Muscle of leg (tissue), 16 donors: Measurements from ENCODE around the gene TAF5. TPM values are rescaled to one million over a fixed set of nuclear protein-coding genes. Genes with fewer than 3 reads are reported as not detected.
"Not testable (repeated sequence)": the region's sequence is repeated elsewhere in the genome, so short reads cannot be mapped to it uniquely, and the experiment has no call there.

ENCODE experiments used
- DNase-seq: peaks from one replicate; pipeline ENCODE4 v3.0.0; 2013
- H3K27ac ChIP-seq: one replicate; pipeline ENCODE4 v1.5.1; 2013; ENCODE audit warnings: mild to moderate bottlenecking, low read length, control low read depth
- H3K27me3 ChIP-seq: one replicate; pipeline ENCODE4 v1.6.1; 2013; ENCODE audit warnings: low read length; ENCODE audit not compliant: control insufficient read depth, insufficient read depth
- H3K36me3 ChIP-seq: one replicate; pipeline ENCODE4 v1.6.1; 2013; ENCODE audit warnings: low read length; ENCODE audit not compliant: control insufficient read depth, insufficient read depth
- H3K4me1 ChIP-seq: one replicate; pipeline ENCODE4 v1.6.1; 2013; ENCODE audit warnings: low read length; ENCODE audit not compliant: control insufficient read depth, insufficient read depth
- H3K4me3 ChIP-seq: one replicate; pipeline ENCODE4 v1.5.1; 2013; ENCODE audit warnings: low read length, control low read depth
- H3K9me3 ChIP-seq: replicated peaks from 2 replicates; pipeline ENCODE4 v1.6.1; 2013; ENCODE audit warnings: low read depth, low read length; ENCODE audit not compliant: control insufficient read depth
- WGBS: methylation state at CpG from one replicate; pipeline ENCODE4 v1.1.5; 2013; ENCODE audit warnings: missing lambda C conversion rate; ENCODE audit not compliant: insufficient coverage; 5-methylcytosine and 5-hydroxymethylcytosine counted together
- long read RNA-seq, 11 donors: transcript quantifications; one replicate each; lab custom pipeline, GENCODE V29; 2026
- polyA plus RNA-seq, 8 donors: library from polyadenylated mRNA; unstranded; fragments of 120-200 nt; gene quantifications; one replicate each; pipeline versions ENCODE4 v1.2.1 to v1.2.3, GENCODE V29; 2013; ENCODE audit warnings: inconsistent platforms in 1 of 8, low replicate concordance in 1 of 8; ENCODE audit not compliant: insufficient read length in 8 of 8, insufficient read depth in 1 of 8
- total RNA-seq: library from RNA; stranded (reverse); fragments of 120-200 nt; gene quantifications from one replicate; pipeline ENCODE4 v1.2.4, GENCODE V29; 2013

TAF5 gene
- total RNA-seq (4.0 TPM), polyA plus RNA-seq (1 to 10 TPM; 3.3 to 5.4 (median 4.2) TPM)
- long read RNA-seq, donor 1, partial matches to known transcripts = 0 of 1 reads
- long read RNA-seq, donor 1, other reads (novel, unspliced or antisense) = 0 of 1 reads
- long read RNA-seq, donor 2 = 0 reads
- long read RNA-seq, donor 3, partial matches to known transcripts = 0 of 2 reads
- long read RNA-seq, donor 3, other reads (novel, unspliced or antisense) = 0 of 2 reads
- long read RNA-seq, donor 4 = 0 reads
- long read RNA-seq, donor 5, partial matches to known transcripts = 286 of 1,361 reads
- long read RNA-seq, donor 5, other reads (novel, unspliced or antisense) = 1,074 of 1,361 reads
- long read RNA-seq, donor 6, partial matches to known transcripts = 409 of 1,732 reads
- long read RNA-seq, donor 6, other reads (novel, unspliced or antisense) = 1,322 of 1,732 reads
- long read RNA-seq, donor 7 = 0 reads
- long read RNA-seq, donor 8 = 0 reads
- long read RNA-seq, donor 9 = 0 reads
- long read RNA-seq, donor 10, partial matches to known transcripts = 28 of 28 reads
- long read RNA-seq, donor 10, other reads (novel, unspliced or antisense) = 0 of 28 reads
- long read RNA-seq, donor 11 = 0 reads

DNA sequence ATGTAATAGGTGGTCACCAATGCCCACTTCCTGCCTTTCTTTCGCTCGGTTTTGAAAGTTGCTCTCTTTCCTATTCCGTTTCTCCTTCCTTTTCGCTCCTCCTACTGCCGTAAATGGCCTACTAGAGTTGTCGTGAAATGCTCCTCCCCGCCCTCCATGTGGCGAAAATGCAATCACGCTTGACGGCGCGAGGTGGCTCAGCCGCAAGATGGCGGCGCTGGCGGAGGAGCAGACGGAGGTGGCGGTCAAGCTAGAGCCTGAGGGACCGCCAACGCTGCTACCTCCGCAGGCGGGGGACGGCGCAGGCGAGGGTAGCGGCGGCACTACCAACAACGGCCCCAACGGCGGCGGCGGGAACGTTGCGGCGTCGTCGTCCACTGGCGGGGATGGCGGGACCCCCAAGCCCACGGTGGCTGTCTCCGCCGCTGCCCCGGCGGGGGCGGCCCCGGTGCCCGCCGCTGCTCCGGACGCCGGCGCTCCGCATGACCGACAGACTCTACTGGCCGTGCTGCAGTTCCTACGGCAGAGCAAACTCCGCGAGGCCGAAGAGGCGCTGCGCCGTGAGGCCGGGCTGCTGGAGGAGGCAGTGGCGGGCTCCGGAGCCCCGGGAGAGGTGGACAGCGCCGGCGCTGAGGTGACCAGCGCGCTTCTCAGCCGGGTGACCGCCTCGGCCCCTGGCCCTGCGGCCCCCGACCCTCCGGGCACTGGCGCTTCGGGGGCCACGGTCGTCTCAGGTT is at the start of gene TAF5:
Gene TAF5 (plus strand): TSS at position 195 of the 737 bp plus-strand sequence. CDS start 14 bp downstream, at position 209.
- Histone ChIP-seq H3K9me3 (no peaks in the 10 kb centered on the region), H3K4me3 (peak within 1 kb of the TSS; percentile 81), H3K27me3 (no peaks in the 10 kb centered on the region), H3K36me3 (no peaks in the 10 kb centered on the region), H3K4me1 (peaks cover 13% of the 10 kb centered on the region), H3K27ac (peak within 1 kb of the TSS; percentile 91)
- WGBS = under 1% methylated on average over 79 of the region's 81 CpGs
- peak; percentile 99 for DNase-seq

DNA sequence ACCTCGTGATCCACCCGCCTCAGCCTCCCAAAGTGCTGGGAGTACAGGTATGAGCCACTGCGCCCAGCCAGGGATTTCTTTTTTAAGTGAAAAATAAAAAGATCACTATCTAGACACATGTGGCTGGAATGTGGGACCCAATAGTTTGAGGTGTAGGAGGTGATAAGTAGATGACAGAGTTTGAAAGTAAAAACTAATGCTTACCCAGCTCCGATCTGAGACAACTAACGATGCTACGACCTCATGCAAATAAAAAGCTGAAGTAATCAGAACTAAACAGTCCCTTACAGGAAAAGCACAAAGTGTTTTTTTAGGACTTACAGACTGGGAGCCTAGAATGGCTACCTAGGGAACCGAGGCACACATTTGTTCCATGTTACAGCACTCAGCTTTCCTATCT is 39.9 kb upstream of the TAF5 start:
- WGBS = no CpG with 5 or more reads among the region's 7 CpGs
- H3K4me1 ChIP-seq = no peaks in the 10 kb centered on the region
- no peak overlapping the region for H3K27ac ChIP-seq
- H3K9me3 ChIP-seq = no peaks in the 10 kb centered on the region
- peaks cover 40% of the 10 kb centered on the region for H3K36me3 ChIP-seq
- no peaks in the 10 kb centered on the region for H3K27me3 ChIP-seq
- no peak overlapping the region for H3K4me3 ChIP-seq
- no peak for DNase-seq

DNA sequence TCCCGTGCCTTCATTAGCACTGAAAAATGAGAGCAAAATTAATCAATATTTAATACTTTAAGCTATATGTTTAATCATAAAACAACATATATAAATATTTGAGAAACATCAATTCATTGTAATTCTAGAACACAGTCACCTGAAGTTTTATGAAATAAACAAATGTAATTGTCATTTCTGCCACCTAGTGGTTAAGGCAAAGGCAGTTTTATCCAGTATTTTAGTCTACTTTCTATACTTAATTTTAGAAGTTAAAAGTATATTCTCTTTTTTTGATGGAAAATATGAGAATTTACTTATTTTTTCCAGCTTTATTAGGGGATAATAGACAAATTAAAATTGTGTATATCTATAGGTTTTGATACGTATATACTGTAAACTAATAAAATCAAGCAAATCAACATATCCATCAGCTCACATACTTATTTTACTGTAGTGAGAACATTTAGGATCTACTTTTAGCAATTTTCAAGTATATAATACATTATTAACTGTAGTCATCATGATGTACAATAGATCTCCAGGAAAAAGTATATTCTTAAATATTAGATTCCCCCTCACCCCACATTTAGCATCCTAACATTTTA is 33.7 kb upstream of the TAF5 start:
- H3K27me3 ChIP-seq = no peaks in the 10 kb centered on the region
- H3K36me3 ChIP-seq = peaks cover 29% of the 10 kb centered on the region
- no peak overlapping the region for H3K27ac ChIP-seq
- H3K4me3 ChIP-seq = no peak overlapping the region
- WGBS = no CpG with 5 or more reads among the region's 2 CpGs
- no peaks in the 10 kb centered on the region for H3K9me3 ChIP-seq
- no peaks in the 10 kb centered on the region for H3K4me1 ChIP-seq
- DNase-seq = peak; percentile 26

DNA sequence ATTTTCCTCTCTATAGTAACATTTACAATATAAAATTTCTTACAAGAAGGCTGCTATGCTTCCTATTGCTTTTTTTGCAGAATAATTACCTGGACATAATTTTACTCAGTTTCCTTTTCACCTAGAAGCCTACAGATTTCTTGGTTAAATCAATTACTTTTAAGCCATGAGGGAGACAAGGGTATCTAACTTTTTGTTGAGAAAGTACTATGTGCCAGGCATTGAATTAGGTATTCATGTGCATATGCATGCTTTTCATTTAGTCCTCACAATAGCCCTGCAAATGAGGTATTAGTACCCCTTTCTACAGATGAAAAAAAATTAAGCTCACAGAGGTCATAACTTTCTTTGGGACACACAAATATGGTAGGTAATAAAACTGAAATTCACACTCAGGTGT is 33.2 kb upstream of the TAF5 start:
- DNase-seq = no peak
- Histone ChIP-seq H3K27me3 (no peaks in the 10 kb centered on the region), H3K4me1 (no peaks in the 10 kb centered on the region), H3K27ac (no peak overlapping the region), H3K9me3 (no peaks in the 10 kb centered on the region), H3K4me3 (no peak overlapping the region), H3K36me3 (peaks cover 33% of the 10 kb centered on the region)

DNA sequence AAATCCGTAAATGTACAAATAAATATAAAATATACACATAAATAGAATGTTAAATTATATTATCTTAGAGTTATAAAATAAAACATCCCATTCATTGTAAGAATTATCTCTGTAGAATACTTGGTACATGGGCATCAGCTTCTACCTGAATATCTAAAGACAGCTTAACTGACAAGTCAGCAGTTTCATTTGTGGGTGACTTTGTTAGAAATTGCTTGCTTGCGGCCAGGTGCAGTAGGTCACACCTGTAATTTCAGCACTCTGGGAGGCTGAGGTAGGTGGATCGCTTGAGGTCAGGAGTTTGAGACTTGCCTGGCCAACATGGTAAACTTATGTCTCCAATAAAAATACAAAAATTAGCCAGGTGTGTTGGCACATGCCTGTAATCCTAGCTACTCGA is 31.4 kb upstream of the TAF5 start:
- Histone ChIP-seq H3K27me3 (no peaks in the 10 kb centered on the region), H3K4me3 (no peak overlapping the region), H3K4me1 (no peaks in the 10 kb centered on the region), H3K9me3 (no peaks in the 10 kb centered on the region), H3K27ac (no peak overlapping the region), H3K36me3 (peaks cover 28% of the 10 kb centered on the region)
- WGBS = no CpG with 5 or more reads among the region's 4 CpGs
- DNase-seq = no peak

DNA sequence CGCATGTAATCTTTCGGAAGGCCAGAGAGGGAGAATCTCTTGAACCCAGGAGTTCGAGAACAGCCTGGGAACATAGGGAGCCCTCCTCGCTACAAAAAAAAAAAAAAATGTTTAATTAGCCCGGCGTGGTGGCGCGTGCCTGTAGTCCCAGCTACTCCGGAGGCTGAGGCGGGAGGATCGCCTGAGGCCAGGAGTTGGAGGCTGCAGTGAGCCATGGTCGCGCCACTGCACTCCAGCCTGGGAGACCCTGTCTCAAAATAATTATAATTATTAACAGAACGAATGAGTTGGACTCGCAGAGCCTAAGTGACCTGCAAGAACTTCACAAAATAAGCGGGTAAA is 17.6 kb upstream of the TAF5 start:
- peaks cover 15% of the 10 kb centered on the region for H3K36me3 ChIP-seq
- no peaks in the 10 kb centered on the region for H3K9me3 ChIP-seq
- H3K4me3 ChIP-seq = peak overlapping the region; percentile 74
- 64% methylated on average over 5 of the region's 16 CpGs for WGBS
- H3K4me1 ChIP-seq = peaks cover 9% of the 10 kb centered on the region
- no peaks in the 10 kb centered on the region for H3K27me3 ChIP-seq
- peak overlapping the region; percentile 93 for H3K27ac ChIP-seq
- no peak for DNase-seq

DNA sequence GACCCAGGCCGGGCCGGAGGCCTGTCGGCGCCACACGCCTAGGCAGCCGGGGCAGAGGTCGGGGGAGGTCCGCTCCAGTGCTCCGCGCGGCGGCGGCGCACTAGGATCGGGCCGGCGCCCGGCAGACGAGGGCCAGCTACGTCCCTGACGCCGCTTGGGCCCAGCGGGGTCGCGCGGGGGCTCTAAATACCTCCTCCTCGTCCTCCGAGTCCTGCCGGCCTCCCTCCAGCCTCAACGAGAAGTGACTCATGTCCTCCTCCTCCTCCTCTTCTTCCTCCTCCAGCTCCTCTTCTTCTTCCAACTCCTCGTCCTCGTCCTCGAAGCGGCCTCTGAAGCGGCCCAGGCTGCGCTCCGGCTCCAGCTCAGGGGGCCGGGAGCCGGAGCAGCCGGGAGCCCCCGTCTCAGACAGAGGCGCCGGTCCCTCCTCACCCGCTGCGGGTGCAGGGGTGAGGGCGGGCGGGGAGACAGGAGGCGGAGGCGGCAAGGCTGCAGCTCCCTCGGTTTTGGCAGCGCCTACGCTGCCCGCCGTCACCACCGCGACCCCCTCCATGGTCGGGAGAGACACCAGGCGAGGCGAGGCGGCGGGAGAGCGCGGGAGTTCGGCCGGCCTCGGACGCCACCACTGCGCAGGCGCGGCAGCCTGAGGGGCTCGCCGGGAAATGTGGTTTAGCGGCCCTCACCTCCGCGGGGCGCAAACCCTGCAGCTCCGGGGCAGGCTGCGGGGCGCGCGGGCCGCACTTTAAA is 17.1 kb upstream of the TAF5 start, which contains the start of gene PCGF6:
Gene PCGF6 (minus strand): TSS at position 624 of the 744 bp plus-strand sequence. CDS start 74 bp downstream, at position 550.
- Histone ChIP-seq H3K4me3 (peak within 1 kb of the TSS; percentile 74), H3K4me1 (peaks cover 9% of the 10 kb centered on the region), H3K27ac (peak within 1 kb of the TSS; percentile 93), H3K9me3 (no peaks in the 10 kb centered on the region), H3K36me3 (peaks cover 10% of the 10 kb centered on the region), H3K27me3 (no peaks in the 10 kb centered on the region)
- peak; percentile 93 for DNase-seq
- WGBS = 0% methylated on average over 82 of the region's 82 CpGs

DNA sequence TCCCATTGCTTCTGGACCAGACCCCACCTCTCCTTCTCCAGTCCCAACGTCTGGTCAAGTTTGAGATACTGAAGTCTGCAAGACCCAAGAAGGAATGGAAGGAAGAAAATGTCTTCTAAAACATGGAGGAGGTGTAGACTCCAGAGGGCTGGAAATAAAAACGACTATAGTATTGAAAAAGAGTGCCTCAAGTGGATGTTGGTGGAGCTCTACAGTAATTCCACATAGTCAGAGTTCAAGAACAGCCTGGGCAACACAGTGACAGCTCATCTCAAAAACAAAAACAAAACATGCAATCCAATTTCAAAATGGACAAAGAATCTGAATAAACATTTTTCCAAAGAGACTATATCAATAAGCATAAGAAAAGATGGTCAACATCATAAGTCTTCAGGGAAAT is 14.5 kb upstream of the TAF5 start:
- H3K4me1 ChIP-seq = peaks cover 9% of the 10 kb centered on the region
- DNase-seq = no peak
- H3K36me3 ChIP-seq = peaks cover under 1% of the 10 kb centered on the region
- H3K9me3 ChIP-seq = no peaks in the 10 kb centered on the region
- no peaks in the 10 kb centered on the region for H3K27me3 ChIP-seq
- H3K4me3 ChIP-seq = no peak overlapping the region
- WGBS = no CpG with 5 or more reads among the region's 2 CpGs
- no peak overlapping the region for H3K27ac ChIP-seq

DNA sequence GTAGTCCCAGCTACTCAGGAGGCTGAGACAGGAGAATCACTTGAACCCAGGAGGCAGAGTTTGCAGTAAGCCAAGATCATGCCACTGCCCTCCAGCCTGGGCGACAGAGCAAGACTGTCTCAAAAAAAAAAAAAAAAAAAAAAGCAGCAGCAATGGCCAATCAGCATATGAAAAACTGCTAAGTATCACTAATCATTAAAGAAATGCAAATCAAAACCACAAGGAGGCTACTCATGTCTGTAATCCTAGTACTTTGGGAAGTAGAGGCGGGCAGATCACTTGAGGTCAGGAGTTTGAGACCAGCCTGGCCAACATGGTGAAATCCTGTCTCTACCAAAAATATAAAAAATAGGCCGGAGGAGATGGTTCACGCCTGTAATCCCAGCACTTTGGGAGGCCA is 13.2 kb upstream of the TAF5 start:
- H3K9me3 ChIP-seq, H3K4me3 ChIP-seq, H3K27ac ChIP-seq, H3K4me1 ChIP-seq, H3K36me3 ChIP-seq, H3K27me3 ChIP-seq, DNase-seq: not testable (repeated sequence)
- 100% methylated on average over 2 of the region's 4 CpGs for WGBS
